HFFc6 (cell line): ENCODE data around the gene MPPED1. TPM values are rescaled to one million over a fixed set of nuclear protein-coding genes. Genes with fewer than 3 reads are reported as not detected.

Experiments
- DNase-seq: peaks from one replicate; pipeline ENCODE4 v3.0.0-alpha.2; 2018
- H3K27ac Mint-ChIP-seq: 2 replicates; pipeline ENCODE4 v1.8.0; 2020; ENCODE audit warnings: mild to moderate bottlenecking, mixed read lengths
- H3K27me3 Mint-ChIP-seq: 2 replicates; pipeline ENCODE4 v1.8.0; 2021; ENCODE audit warnings: mild to moderate bottlenecking, moderate library complexity, mixed read lengths; ENCODE audit not compliant: insufficient read depth
- H3K36me3 Mint-ChIP-seq: 2 replicates; pipeline ENCODE4 v1.8.0; 2021; ENCODE audit warnings: low read depth, mixed read lengths
- H3K4me1 Mint-ChIP-seq: 2 replicates; pipeline ENCODE4 v1.8.0; 2020; ENCODE audit warnings: low read depth, mixed read lengths
- H3K4me3 Mint-ChIP-seq: 2 replicates; pipeline ENCODE4 v1.8.0; 2020; ENCODE audit warnings: mild to moderate bottlenecking, moderate library complexity, mixed read lengths
- H3K9me3 Mint-ChIP-seq: 2 replicates; pipeline ENCODE4 v1.8.0; 2020; ENCODE audit warnings: mild to moderate bottlenecking, mixed read lengths
- total RNA-seq, 6 experiments: library from RNA; stranded (reverse); fragmentation: NEBNext Ultra II Directional; extraction: Animal tissue kit (Norgen Biotek cat#: 25700); gene quantifications; 2 replicates in 1 of 6; 3 replicates in 5 of 6; pipeline ENCODE4 v1.2.3, GENCODE V29; 2021
- TF ChIP-seq, protein P1 (sequence below): fragments of 200-600 bp; sonication (generic); IDR thresholded peaks from 2 replicates; pipeline ENCODE4 v1.5.0; 2021; ENCODE audit warnings: antibody characterized with exemption, mild to moderate bottlenecking

The MPPED1 gene
- total RNA-seq, 6 experiments from 2014 or later, result not detected

DNA sequence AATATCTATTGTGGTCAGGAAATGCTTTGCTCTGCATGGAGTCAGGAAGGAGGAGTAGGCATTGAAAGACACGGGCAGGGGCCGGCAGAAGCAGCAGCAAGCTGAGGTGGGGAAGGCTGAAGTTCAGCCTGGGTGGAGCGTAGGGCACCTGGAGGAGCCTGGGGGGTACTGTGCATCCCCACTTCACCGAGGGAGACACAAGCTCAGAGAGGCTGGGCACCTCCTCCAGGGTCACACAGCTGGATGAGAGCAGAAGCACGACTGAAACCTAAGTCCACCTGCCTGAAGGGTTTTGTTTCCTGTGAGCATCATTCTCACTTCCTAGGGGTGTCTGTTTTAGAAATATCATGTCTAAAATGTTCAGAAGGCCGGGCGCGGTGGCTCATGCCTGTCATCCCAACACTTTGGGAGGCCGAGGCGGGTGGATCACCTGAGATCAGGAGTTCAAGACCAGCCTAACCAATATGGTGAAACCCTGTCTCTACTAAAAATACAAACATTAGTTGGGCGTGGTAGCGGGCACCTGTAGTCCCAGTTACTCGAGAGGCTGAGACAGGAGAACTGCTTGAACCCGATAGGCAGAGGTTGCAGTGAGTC lies 138.3 kb downstream of the MPPED1 start:
- TF ChIP-seq, protein P1, sequence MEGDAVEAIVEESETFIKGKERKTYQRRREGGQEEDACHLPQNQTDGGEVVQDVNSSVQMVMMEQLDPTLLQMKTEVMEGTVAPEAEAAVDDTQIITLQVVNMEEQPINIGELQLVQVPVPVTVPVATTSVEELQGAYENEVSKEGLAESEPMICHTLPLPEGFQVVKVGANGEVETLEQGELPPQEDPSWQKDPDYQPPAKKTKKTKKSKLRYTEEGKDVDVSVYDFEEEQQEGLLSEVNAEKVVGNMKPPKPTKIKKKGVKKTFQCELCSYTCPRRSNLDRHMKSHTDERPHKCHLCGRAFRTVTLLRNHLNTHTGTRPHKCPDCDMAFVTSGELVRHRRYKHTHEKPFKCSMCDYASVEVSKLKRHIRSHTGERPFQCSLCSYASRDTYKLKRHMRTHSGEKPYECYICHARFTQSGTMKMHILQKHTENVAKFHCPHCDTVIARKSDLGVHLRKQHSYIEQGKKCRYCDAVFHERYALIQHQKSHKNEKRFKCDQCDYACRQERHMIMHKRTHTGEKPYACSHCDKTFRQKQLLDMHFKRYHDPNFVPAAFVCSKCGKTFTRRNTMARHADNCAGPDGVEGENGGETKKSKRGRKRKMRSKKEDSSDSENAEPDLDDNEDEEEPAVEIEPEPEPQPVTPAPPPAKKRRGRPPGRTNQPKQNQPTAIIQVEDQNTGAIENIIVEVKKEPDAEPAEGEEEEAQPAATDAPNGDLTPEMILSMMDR, result no peak
- peaks cover 60% of the 10 kb centered on the region for H3K9me3 Mint-ChIP-seq
- H3K27ac Mint-ChIP-seq, result no peak overlapping the region
- H3K4me1 Mint-ChIP-seq, result no peaks in the 10 kb centered on the region
- no peak for DNase-seq
- H3K36me3 Mint-ChIP-seq, result peaks cover 19% of the 10 kb centered on the region
- H3K27me3 Mint-ChIP-seq, result peaks cover 3% of the 10 kb centered on the region; the same call in 1 of the 2 replicates
- H3K4me3 Mint-ChIP-seq, result no peak overlapping the region

DNA sequence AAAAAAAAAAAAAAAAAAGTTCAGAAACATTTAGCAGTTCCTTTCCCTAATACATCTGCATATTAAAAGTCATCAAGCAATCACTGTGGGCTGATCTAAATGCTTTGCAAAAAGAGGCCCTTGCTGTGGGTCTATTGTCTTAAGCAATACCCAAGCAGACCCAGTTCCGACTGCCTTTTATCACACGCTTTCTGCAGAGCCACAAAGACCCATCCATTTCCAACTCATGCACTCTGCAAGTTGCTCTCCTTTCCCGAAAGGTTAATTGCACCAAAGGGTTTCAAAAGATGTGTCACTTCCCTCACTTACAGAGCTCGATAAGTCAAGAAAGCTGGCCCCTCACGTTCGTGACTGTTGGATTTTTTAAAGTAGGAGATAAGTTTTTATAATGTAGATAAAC lies 138.9 kb downstream of the MPPED1 start:
- no peak overlapping the region for H3K4me3 Mint-ChIP-seq
- H3K36me3 Mint-ChIP-seq, result peaks cover 19% of the 10 kb centered on the region
- peaks cover 64% of the 10 kb centered on the region for H3K9me3 Mint-ChIP-seq
- H3K4me1 Mint-ChIP-seq, result no peaks in the 10 kb centered on the region
- no peak overlapping the region for H3K27ac Mint-ChIP-seq
- DNase-seq, result no peak
- H3K27me3 Mint-ChIP-seq, result peaks cover 3% of the 10 kb centered on the region; the same call in 1 of the 2 replicates
- TF ChIP-seq, protein P1, result no peak

DNA sequence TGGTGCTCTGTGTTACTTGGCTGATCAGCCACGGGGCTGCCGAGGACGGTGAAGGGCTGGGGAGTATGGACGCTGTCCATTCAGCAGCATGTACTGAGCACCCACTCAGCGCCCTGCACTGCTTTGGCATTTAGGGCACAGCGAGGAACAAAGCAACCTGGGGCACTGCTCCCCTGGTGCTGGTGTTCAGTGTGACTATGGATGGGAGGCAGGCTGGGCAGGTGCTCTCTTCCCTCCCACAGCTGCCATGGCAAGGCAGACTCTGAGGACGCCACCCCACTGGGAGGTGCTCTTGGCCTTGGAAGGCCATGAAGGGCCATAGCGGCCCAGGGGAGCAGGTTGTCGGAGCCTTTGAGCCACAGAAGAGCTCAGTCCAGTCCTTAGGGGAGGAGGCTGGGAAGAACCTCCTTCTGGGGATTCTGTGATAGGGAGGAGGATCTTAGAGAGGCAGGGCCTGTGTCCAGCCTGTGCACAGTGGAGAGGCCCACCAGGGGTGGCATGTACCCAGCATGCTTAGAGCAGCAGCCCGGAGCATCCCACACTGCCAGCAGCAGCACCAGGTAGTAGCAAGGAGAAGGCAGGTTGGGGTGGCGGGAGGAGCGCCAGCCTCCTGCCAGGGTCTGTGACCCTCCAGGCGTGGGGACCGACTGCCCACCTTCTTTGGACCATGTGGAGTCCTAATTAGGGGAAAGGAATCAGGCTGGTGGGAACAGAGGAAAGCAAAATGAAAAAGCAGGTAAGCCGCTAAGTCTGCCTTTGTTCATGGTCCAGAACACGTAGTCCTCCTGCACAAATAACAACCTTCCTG lies 141.8 kb downstream of the MPPED1 start:
- Mint-ChIP-seq H3K4me1 (no peaks in the 10 kb centered on the region), H3K27ac (no peak overlapping the region), H3K36me3 (peaks cover 14% of the 10 kb centered on the region; the same call in 1 of the 2 replicates), H3K27me3 (peaks cover 3% of the 10 kb centered on the region; the same call in 1 of the 2 replicates), H3K4me3 (no peak overlapping the region), H3K9me3 (peaks cover 62% of the 10 kb centered on the region)
- TF ChIP-seq, protein P1, result no peak
- DNase-seq, result no peak

DNA sequence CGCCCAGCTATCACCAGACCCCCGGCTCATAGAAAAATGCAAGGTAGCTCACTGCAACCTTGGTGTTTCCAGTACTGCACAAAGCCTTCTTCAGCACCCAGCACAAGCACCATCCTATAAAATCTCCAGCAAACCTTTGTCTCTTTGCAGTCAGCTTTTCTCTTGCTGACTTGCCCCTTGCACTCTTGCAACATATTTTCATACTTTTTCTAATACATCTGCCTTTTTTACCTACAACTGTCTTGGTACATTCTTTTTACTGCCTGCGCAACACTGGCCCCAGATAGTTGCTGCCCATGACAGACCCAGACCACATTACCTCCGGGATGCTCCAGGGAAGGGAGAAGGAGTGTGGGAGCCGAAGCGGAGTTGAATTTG lies 142.4 kb downstream of the MPPED1 start:
- Mint-ChIP-seq H3K27ac (no peak overlapping the region), H3K9me3 (peaks cover 62% of the 10 kb centered on the region), H3K4me1 (no peaks in the 10 kb centered on the region), H3K27me3 (peaks cover 3% of the 10 kb centered on the region; the same call in 1 of the 2 replicates), H3K36me3 (peaks cover 14% of the 10 kb centered on the region; the same call in 1 of the 2 replicates), H3K4me3 (no peak overlapping the region)
- no peak for DNase-seq
- TF ChIP-seq, protein P1, result no peak

DNA sequence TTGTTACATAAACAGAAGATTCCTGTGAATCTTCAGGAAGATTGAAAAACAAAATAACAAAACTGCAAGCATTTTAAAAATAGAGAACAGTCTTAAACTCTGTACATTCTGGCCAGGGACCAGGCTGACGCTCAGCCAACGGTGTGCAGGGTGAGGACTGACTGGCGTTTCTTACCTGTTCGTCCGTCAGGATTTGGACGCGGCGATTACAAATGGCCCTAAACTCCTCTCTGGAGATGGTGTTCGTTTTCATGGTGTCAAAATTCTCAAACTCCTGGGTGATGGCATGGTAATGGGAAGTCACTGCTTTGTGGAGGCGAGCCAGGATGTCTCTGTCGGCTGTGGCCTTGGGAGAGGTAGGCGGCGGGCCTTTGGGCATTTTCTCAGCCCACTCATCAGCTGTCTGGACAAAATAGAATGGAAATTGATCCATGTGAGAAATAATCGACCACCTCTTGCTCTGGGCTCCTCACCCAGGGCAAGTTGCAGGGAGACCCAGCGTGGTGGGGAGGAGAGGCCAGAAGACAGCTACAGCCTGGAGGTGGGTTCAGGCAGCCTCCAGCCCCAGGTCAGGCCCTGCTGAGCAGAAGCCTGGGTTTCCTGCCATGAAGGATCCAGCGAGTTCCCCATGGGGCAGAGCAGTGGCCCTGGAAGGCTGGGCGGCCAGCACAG lies 143.0 kb downstream of the MPPED1 start:
- peaks cover 3% of the 10 kb centered on the region; the same call in 1 of the 2 replicates for H3K27me3 Mint-ChIP-seq
- no peak overlapping the region for H3K27ac Mint-ChIP-seq
- no peaks in the 10 kb centered on the region for H3K4me1 Mint-ChIP-seq
- no peak overlapping the region for H3K4me3 Mint-ChIP-seq
- TF ChIP-seq, protein P1, result no peak
- DNase-seq, result no peak
- H3K9me3 Mint-ChIP-seq, result peaks cover 62% of the 10 kb centered on the region
- H3K36me3 Mint-ChIP-seq, result peaks cover 14% of the 10 kb centered on the region; the same call in 1 of the 2 replicates
